ENCODE measurements around the gene LMAN1L.

DNA sequence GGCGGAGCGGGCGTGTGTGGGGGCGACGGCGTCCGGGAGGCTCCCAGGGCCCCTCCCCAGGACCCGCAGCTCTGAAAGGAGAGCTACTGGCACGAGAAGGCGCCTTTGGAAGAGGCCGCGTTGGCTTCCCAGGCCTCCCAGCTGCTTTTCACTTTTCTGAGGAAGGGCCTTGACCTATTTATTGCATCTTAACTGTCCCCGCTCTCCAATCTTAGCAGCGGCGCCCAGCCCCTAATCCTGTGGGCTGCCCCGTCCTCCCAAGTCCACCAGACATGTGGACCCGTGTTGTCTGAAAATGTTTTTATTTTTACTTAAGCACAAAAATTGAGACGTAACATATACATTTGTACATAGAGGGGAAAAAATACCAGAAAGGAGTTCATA is 30.8 kb downstream of the LMAN1L start:
- TF ChIP-seq, protein P1, sequence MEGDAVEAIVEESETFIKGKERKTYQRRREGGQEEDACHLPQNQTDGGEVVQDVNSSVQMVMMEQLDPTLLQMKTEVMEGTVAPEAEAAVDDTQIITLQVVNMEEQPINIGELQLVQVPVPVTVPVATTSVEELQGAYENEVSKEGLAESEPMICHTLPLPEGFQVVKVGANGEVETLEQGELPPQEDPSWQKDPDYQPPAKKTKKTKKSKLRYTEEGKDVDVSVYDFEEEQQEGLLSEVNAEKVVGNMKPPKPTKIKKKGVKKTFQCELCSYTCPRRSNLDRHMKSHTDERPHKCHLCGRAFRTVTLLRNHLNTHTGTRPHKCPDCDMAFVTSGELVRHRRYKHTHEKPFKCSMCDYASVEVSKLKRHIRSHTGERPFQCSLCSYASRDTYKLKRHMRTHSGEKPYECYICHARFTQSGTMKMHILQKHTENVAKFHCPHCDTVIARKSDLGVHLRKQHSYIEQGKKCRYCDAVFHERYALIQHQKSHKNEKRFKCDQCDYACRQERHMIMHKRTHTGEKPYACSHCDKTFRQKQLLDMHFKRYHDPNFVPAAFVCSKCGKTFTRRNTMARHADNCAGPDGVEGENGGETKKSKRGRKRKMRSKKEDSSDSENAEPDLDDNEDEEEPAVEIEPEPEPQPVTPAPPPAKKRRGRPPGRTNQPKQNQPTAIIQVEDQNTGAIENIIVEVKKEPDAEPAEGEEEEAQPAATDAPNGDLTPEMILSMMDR (IDR thresholded peaks at IDR 0.05) = no peak
- TF ChIP-seq POLR2A (IDR thresholded peaks at IDR 0.05; ENCODE audit: low read depth) = no peak
